Right ventricle myocardium superior (tissue), 1 donor: ENCODE results near the gene TPM3. TPM values are rescaled to one million over a fixed set of nuclear protein-coding genes. Genes with fewer than 3 reads are reported as not detected.
"Not testable (repeated sequence)": the region's sequence is repeated elsewhere in the genome, so short reads cannot be mapped to it uniquely, and the experiment has no call there.

Experiments used
- ATAC-seq: fragments of 200-7000 bp; cut with Tn5 transposase; one replicate; pipeline ENCODE4 v1.9.1; 2020; ENCODE audit warnings: mild to moderate bottlenecking; ENCODE audit not compliant: poor library complexity
- DNase-seq: peaks from one replicate; pipeline ENCODE4 v3.0.0-alpha.2; 2020
- intact Hi-C: fragments of 100-400 bp; cut with DNase I; formaldehyde crosslinking; loops from one replicate; pipeline ENCODE4 v1.11.2; 2022
- total RNA-seq: library from RNA; stranded (reverse); fragmentation: NEBNext Ultra II Directional; extraction: Animal tissue kit (Norgen Biotek cat#: 25700); gene quantifications from one replicate; pipeline ENCODE4 v1.2.1, GENCODE V29; 2021
- donor health status: DM: no; HTN: yes; CAD: no; lungs with severe emphysema.

TPM3 gene
- total RNA-seq, 1 donor from 2014 or later, result 80.9 TPM

GRCh38 chr1:154208677-154209388, 16.9 kb upstream of the TPM3 start:
- ATAC-seq, result no peak
- no peak for DNase-seq
- intact Hi-C loops, result loop anchor here (10.0 kb wide), 1 partner anchor 56 kb away; no protein-coding TSS in a partner anchor

DNA sequence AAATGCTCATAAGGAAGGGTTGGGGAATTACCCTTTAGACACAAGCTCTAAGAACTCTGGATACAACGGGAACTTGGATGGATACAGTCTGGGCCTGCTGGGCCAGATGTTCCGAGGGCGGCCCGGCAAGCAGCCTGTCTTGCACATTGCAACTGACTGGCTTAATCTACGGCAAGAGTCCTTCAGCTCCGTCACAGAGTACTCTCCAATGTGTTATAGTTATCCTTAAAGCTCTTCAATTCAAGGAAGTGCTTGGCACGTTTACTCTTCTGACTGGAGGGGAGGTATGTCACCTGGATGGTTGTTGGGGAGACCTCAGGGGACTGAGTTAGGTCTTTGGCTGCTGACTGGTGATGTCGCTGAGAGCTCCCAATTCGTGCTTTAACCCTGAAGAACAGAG, 15.4 kb upstream of the TPM3 start:
- intact Hi-C loops, result loop anchor here (10.0 kb wide), 1 partner anchor 58 kb away; no protein-coding TSS in a partner anchor
- DNase-seq (no peak), ATAC-seq (no peak)

- intact Hi-C loops, result loop anchor here (10.0 kb wide), 1 partner anchor 59 kb away; no protein-coding TSS in a partner anchor
- DNase-seq, result no peak
- no peak for ATAC-seq
These were observed 14.3 kb upstream of the TPM3 start, which contains the start of gene CFAP141 for GRCh38 chr1:154206196-154206595. Gene CFAP141 (minus strand): TSS chr1:154206333. CDS start chr1:154206307, 26 bp downstream.

GRCh38 chr1:154205778-154206177, 13.9 kb upstream of the TPM3 start:
- not testable (repeated sequence) for DNase-seq, ATAC-seq
- intact Hi-C loops, result loop anchor here (10.0 kb wide), 1 partner anchor 59 kb away; no protein-coding TSS in a partner anchor

- intact Hi-C loops, result no loop called here
- ATAC-seq, result no peak
- DNase-seq, result no peak
These were observed 7.6 kb upstream of the TPM3 start for GRCh38 chr1:154199563-154199879.

DNA sequence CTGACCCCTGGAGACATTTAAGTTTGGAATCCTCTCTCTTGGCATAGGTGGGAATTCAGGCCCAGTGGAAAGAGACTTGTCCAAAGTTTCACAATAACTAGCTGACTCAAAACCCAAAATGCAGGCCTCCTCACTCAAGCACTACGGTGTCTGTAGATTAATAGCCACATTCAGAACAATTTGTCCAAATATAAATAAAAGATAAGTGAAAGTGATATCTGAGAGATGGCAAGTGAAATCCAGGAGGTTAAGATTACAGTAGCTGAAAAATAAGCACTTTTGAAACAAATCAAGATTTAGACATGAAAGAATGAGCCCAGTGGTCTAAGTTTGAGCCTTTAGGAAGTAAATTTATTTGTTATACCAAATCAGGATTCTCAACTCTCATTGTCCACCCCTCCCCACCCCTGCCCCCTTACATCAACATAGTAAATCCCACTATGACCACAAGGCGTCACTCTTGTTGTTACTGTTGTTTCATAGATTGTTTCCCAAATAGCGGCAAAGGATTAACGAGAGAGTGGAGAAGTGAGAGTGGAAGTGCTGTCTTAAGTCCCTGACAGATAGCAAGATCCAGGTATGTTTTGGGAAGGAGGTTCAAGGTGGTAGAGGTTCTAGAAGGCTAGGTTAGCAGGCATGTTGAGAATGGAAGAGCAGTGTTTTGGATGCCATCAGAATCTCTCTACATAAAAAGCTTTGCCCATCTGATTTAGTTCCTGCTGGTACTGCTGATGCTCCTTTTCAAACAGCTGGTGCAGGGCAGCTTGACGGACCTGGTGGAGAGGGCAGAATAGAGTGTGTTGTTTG, 7.1 kb upstream of the TPM3 start:
- DNase-seq (no peak), ATAC-seq (peak; percentile 84)
- intact Hi-C loops, result no loop called here

GRCh38 chr1:154193821-154194220, 1.9 kb upstream of the TPM3 start:
- intact Hi-C loops, result no loop called here
- DNase-seq (no peak), ATAC-seq (peak; percentile 20)

DNA sequence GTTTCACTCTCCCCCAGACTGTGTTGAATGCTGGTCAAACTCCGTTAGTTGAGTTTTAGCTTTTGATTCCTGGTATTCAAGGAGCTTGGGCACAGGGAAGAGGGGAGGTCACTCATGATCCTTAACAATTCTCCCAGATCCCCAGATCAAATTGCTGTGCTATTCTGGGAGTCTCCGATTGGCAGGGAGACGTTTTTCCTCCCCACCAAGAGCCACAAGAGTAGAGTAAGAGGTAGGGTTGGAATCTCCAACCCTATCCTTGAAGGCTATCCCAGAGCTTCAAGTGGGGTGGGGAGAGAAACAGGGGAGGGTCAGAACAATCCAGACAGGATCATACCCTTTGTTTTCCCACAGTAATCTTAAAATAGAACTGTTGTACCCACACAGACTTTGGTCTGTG, 576 bp upstream of the TPM3 start:
- ATAC-seq (no peak), DNase-seq (no peak)
- intact Hi-C loops, result no loop called here

DNA sequence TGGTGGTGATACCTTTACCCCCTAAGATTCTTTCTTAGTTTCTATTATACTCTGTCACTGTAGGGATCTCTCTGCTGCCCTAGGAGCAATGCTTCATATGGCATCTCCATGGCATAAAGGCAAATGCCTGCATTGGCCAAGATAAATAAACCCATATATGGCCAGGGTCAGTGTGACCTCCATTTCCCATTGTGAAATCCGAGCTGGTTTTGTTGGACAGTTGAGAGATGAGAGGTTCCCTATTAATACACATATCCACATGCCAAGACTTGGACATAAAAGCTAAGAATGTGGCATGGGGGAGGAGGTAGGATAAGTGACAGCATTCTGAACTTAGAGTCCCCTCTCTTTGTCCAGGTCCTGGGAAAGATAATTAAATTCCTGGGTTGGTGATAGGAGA, 1.4 kb downstream of the TPM3 start:
- DNase-seq (no peak), ATAC-seq (peak; percentile 25)
- intact Hi-C loops, result no loop called here

DNA sequence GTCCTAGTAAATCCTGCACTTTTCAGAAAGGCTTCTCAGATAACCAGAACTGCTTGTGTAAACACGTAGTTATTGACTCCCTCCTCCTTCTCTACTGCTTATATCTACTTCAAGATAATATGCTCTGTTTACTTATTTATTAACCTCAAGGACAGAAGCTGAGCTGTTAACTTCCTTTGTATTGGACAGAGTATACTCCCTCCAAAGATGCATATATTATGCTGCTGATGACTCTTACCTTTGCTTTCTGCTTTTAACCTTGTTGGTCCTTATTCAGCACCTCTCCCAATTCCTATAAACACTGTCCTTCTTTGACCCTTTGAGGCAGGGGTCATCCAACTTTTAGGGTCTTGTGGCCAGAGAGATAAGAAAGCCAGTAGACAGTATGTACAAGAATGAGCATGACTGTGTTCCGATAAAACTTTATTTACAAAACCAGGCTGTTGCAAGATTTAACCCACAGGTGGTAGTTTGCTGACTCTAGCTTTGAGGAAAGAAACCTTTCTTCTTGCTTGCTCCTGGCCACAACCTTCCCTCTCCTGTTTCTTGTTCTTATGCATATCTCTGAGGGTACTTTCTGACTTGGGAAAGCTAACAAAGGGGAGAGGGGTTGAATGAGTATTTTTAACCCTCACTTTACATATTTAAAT, 4.9 kb downstream of the TPM3 start:
- no peak for DNase-seq
- no peak for ATAC-seq
- intact Hi-C loops, result no loop called here

GRCh38 chr1:154186177-154186576, 5.7 kb downstream of the TPM3 start:
- intact Hi-C loops, result no loop called here
- DNase-seq, result peak; percentile 48
- no peak for ATAC-seq

DNA sequence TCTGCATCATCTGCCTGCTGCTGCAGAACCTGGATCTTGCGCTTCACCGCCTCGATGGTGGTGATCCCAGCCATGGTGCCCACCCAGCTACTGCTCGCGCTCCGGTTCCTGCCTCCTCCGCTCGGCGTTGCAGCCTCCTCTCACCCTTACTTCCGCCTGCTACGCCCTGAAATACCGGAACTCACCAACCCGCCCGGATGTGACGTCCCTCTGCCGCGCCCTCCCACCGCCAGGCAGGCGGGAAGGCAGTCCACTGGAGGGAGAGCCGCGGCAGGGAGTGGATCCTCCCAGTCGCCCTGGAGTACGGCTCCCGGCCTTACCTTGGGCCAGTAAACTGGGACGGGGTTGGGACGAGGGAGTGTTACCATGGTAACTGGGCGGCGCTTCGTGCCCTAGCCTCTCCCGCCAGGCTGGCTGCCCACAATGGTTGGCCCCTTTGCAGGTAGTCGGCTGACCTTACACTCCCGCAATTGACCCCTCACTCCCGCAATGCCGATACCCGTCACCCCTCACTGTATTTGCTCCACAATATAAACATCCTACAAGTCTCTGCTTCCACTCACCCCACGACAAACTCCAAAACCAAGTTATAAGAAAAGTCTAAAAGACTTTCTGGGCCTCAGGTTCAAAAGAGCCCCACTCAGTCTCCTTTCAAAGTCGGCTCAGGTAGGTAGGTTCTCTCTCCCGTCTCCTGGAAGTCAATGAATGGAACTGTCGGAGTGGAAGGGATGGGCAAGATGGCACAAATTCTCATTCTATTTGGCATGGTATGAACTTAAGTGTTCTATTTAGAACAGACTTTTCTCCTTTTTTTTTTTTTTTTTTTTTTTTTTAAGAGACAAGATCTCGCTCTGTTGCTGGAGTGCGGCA, 8.6 kb downstream of the TPM3 start:
- DNase-seq (peak; percentile 97), ATAC-seq (peak; percentile 98)
- intact Hi-C loops, result no loop called here

- ATAC-seq (peak; percentile 63), DNase-seq (peak; percentile 88)
- intact Hi-C loops, result no loop called here
These were observed 9.4 kb downstream of the TPM3 start for GRCh38 chr1:154182344-154183045.

GRCh38 chr1:154181944-154182343, 10.0 kb downstream of the TPM3 start:
- DNase-seq, result no peak

GRCh38 chr1:154179946-154180687, 11.8 kb downstream of the TPM3 start:
- DNase-seq (peak; percentile 48), ATAC-seq (no peak)
- intact Hi-C loops, result no loop called here

More at GRCh38 chr1:154181944-154182343, 10.0 kb downstream of the TPM3 start:
- ATAC-seq, result no peak
- intact Hi-C loops, result no loop called here

- DNase-seq (no peak), ATAC-seq (no peak)
- intact Hi-C loops, result no loop called here
These were observed 12.7 kb downstream of the TPM3 start for GRCh38 chr1:154178911-154179811.
